DMS53 treated with DMSO at 0.1 percent for 48 hours (cell line): Measurements from ENCODE around the gene RABAC1.
"Not testable (repeated sequence)": the region's sequence is repeated elsewhere in the genome, so short reads cannot be mapped to it uniquely, and the experiment has no call there.

Experiments
- DNase-seq: peaks from one replicate; lab custom pipeline; 2025; ENCODE audit not compliant: unreplicated experiment; lab: John Stamatoyannopoulos, UW

The RABAC1 gene

DNA sequence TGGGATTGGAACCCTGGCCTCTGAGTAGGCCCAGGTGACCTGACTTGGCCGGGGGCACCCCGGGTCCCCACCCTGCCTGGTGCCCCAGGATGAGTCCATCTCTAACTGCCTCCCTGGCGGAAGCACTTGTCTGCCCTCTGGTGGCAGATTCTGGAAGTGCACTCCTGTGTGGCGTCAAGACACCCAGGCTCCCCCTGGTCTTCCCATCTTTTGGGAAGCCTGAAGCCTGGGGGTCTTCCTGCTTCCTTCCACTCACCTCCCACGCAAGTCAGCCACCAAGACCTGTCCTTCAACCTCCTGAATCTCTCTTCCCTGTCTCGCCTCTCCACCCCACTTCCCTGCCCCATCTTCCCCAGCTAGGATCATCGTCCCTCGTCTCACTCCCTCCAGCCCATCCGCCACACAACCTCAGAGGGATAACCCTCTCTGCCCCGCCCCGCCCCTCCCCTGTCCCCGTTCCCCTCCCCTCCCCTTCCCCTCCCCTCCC is 7.4 kb downstream of the RABAC1 start:
- DNase-seq, result peak; percentile 46

- no peak for DNase-seq
Observed at GRCh38 chr19:41947091-41947490, 12.0 kb downstream of the RABAC1 start.

DNA sequence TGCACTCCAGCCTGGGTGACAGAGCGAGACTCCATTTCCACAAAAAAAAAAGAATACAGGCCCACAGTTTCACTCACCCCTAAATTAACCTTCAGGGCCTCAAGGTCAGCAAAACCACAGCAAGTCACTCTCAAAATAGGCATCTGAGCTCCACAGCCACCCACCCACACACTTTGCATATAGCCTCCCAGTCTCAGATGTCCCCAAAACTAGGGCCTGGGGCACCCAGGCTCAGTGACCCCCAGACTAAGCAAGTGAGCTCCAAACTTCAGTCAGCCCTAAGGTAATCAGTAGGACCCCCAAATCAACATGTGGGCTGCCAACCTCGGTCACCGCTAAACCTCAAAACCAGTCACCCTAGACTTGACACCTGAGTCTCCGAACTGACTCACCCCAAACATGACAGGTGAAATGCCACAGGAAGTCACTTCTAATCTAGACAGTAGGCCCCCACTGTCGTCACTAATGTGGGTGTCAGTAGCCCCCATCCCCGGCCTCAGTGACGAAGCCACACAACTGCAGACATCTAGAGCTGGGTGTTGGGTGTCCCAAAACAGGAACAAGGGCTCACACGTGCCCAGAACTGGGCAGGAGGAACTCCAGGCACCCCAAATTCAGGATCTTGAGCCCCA is 13.9 kb downstream of the RABAC1 start:
- no peak for DNase-seq

DNA sequence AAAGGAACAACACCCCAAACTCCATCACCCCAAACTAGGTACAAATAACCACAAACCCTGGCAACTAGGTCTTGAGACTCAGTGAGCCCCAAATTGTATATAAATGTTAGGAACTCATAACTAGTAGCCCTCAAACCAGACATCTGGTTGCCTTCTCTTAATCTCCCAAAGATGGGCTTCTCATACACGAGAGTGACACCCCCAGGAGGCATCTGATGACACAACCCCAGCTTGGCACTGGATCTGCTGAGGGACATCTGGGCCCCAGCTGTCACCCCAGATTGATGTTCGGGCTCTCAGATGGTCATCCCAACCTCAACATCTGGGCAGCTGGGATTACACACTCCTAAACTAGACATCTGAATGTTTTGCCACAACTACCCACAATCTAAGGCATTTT is 14.8 kb downstream of the RABAC1 start:
- DNase-seq, result no peak

- no peak for DNase-seq
Observed at GRCh38 chr19:41941410-41942202, 17.5 kb downstream of the RABAC1 start.

GRCh38 chr19:41940731-41941409 is 18.3 kb downstream of the RABAC1 start:
- no peak for DNase-seq

DNA sequence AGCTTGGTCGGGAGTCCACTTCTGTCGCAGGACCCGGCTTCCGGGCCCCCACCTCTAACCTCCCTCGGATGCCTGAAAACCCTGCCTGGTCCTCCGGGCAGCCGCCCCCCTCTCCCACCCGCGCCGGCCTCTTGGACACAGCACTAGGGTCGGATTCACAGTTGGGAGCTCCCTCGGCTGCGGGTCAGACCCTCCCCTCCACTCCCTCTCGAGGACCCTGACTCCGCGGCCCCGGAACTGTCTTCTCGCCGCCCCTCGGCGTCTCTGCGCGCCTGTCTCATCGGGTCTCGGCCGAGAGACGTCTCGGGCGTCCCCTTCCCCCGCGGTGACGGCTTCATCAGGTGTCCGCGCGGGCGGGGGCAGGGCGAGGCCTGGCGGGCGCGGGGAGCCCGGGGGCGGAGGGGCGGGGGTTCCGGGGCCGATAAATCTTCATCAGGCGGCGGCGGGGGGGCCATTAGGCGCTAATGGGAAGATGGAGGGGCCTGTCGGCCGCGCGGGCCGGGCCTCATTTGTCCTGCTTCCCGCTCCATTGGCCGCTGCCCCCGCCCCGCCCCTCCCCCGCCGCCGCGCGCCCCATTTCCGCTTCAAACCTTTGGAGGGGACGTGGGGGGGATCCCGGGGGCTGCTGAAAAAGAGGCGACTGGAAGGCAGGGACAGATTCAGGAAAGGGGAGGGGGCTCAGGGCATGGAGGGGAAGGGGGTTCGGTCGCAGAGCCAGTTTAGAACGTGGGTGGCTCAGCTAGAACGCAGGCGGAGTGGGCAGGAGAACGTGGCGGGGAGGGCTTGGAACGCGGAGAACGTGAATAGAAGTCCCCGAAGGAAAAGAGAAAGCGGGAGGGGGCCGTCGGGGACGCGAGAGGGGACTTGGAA is 19.0 kb downstream of the RABAC1 start:
- no peak for DNase-seq

- not testable (repeated sequence) for DNase-seq
Observed at GRCh38 chr19:41939209-41939608, 19.9 kb downstream of the RABAC1 start.

DNA sequence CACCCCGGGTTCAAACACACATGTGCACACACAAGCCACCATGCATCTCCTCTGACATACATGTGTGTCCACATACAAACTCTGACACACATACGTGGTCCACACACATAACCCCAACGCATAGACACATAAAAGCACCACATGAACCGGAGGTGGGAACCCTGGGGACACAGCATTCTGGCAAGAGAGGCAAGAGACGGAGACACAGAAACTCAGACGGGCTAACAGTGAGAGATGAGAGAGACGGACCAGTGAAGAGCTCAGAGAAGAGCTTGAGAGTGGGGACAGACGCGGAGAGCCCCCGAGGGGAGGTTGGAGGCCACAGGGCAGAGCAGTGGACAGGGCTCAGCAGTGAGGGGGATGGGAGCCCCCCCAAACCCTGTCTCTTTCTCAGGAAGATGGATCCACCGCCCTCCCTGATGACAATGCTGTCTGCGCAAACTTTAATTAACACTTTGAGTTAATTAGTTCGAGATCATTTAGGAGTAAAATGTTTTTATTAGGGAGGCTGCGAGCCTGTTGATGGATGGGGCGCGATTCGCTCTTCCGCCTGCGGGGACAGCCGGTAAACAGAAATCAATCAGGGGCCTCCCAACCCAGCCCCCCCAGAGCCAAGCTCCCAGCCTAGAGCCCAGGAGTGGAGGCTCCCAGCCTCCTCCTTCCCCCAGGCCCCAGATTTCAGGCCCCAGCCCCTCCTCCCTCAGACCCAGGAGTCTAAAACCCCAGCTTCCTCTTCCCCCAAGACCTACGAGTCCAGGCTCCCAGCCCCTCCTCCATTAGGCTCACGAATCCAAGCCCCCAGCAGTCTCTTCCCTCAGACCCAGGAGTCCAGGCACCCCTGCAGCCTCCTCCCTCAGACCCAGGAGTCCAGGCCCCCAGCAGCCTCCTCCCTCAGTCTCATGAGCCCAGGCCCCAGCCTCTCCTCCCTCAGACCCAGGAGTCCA is 21.3 kb downstream of the RABAC1 start:
- DNase-seq, result no peak

GRCh38 chr19:41936961-41937360 is 22.2 kb downstream of the RABAC1 start:
- no peak for DNase-seq

DNA sequence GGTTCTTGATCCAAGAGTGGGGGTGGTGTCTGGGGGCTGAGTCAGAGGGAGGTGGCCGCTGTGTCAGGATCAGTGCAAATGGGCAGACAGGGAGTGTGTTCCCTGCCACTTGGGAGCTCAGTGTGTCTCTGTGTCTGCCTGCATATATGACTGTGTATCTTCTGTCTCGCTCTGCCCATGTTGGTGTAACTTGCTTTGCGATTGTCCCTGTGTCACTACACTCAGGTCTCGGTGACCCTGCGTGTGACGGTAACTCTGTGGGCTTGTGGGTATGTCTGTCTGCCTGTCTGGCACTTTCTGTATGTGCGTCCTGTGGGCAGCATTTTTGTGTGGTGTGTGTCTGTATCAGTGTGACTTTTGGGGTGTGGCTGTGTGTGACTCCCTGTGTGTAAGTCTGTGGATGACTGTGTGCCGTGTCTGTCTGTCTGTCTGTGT is 22.7 kb downstream of the RABAC1 start:
- DNase-seq, result no peak

- DNase-seq, result no peak
Observed at GRCh38 chr19:41935760-41936415, 23.2 kb downstream of the RABAC1 start.

GRCh38 chr19:41934849-41935374 is 24.2 kb downstream of the RABAC1 start:
- DNase-seq, result peak; percentile 53

DNA sequence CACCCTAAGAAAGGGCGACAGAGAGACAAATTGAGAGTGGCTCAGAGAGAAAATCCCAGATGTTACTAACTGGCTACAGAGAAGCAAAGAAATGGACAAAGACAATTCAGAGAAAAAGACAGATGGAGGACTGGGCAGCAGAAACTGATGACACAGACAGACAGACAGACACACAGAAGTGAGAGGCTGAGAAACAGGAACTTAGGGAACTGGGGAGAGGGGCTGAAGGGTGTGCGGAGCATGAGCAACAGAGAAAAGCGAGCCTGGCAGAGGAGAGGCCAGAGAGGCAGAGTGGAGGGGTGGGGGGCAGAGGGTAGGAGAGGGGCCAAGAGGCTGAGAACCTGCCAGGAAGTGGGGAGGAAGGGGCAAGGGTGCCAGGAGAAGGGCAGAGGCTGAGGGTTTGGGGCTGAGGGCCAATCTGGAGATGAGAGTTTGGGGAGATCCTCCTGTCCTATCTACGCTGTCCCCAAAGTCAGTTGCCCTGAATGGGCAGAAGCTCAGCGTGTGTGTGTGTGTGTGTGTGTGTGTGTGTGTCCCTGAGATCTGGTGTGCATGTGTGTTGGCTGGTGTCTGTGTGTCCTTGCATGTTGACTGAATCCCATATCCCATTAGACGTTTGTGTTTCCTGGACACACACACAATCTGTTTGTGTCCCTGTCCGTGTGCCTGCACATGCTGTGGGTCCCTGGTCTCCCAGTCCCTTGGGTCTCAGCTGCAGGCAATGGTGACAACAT is 25.3 kb downstream of the RABAC1 start:
- no peak for DNase-seq

- DNase-seq, result no peak
Observed at GRCh38 chr19:41932720-41933332, 26.3 kb downstream of the RABAC1 start.

DNA sequence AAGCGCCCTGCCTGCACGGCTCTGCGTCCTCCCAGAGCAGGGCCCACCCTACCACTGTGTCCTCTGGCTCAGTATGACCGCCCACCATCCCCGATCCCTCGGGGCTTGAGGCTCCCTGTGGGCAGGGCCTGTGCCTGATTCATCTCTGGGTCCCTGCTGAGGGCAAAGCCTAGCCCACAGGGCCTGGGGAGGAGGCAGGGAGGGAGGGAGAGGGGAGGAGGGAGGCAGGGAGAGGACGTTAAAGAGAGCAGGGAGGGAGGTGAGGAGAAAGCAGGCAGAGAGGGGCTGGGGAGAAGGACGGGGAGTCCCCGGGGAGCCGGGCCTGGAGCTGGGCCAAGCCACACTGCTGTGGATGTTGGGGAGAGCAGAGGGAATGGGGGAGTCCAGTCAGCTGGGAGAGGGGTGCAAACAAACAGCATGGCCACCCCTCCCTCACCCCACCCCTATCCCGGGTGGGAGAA is 26.8 kb downstream of the RABAC1 start:
- DNase-seq, result no peak

GRCh38 chr19:41930926-41931592 is 28.1 kb downstream of the RABAC1 start:
- DNase-seq, result no peak
